ENCODE data around the gene EIF3F. TPM values are rescaled to one million over a fixed set of nuclear protein-coding genes. Genes with fewer than 3 reads are reported as not detected.

EIF3F gene
- total and polyA plus RNA-seq, 2 of the 8 experiments (the other 6 are each of a cell fraction or from before 2014, with no cell fraction given) = 222 to 388 TPM

GRCh38 chr11:8013833-8014232 lies 26.7 kb downstream of the EIF3F start:
- peaks cover 4% of the 10 kb centered on the region; the same call in 1 of the 2 replicates for H3K23me2 ChIP-seq (ENCODE audit: low read depth, low read length)
- TF ChIP-seq TBP (IDR thresholded peaks at IDR 0.05; ENCODE audit: low read depth, low read length) (no peak), CTBP2 (IDR thresholded peaks at IDR 0.05; ENCODE audit: borderline replicate concordance, insufficient read depth, insufficient read length, low read length) (no peak), ATF3 (IDR thresholded peaks at IDR 0.05; ENCODE audit: insufficient read depth, low read depth, low read length) (no peak), CHD2 (IDR thresholded peaks at IDR 0.05; ENCODE audit: low read length) (no peak), BCL11A (IDR thresholded peaks at IDR 0.05; ENCODE audit: low read depth in 2 of 2, low read length in 2 of 2) (no peak), KDM5A (IDR thresholded peaks at IDR 0.05; ENCODE audit: low read length) (no peak), JUN (IDR thresholded peaks at IDR 0.05; ENCODE audit: low read depth, low read length) (no peak)
- H4K20me1 ChIP-seq (replicated peaks in 1 of 2; ENCODE audit: control insufficient read depth in 1 of 2, insufficient read depth in 2 of 2, low read length in 2 of 2) = no peaks in the 10 kb centered on the region
- peak in 1 of 2 experiments; percentile 23 for DNase-seq (ENCODE audit: low read depth in 1 of 2, low spot score in 2 of 2)
- ChIA-PET CTCF (ENCODE audit: partially characterized antibody) (interaction anchor here (0.6 to 11.1 kb wide), 7 partner anchors 5 to 215 kb away, joined by 3 to 142 read pairs (median 69); no protein-coding TSS in a partner anchor), POLR2A (ENCODE audit: partially characterized antibody) (interaction anchor here (1.0 kb wide), 1 partner anchor 54 kb away, joined by 3 read pairs; no protein-coding TSS in a partner anchor)
- H2BK120ac ChIP-seq (replicated peaks; ENCODE audit: low read depth, low read length) = no peak overlapping the region
- no peak overlapping the region for H3K56ac ChIP-seq (replicated peaks; ENCODE audit: insufficient read length, low read depth, low read length)
- H3K23ac ChIP-seq (ENCODE audit: insufficient read length) = no peak overlapping the region
- no peak overlapping the region for H2BK20ac ChIP-seq (ENCODE audit: low read length)
- no peaks in the 10 kb centered on the region for H3K79me2 ChIP-seq (ENCODE audit: control insufficient read depth in 1 of 2, insufficient read depth in 2 of 2, low read length in 2 of 2)
- H3K9me3 ChIP-seq (ENCODE audit: insufficient read depth in 2 of 2, low read depth in 1 of 2, low read length in 1 of 2) = no peaks in the 10 kb centered on the region
- H3K36me3 ChIP-seq (ENCODE audit: control insufficient read depth in 2 of 4, insufficient read depth in 4 of 4, low read length in 3 of 4) = no peaks in the 10 kb centered on the region
- WGBS, 2 experiments (ENCODE audit: extremely low coverage in 1 of 2, insufficient coverage in 1 of 2, insufficient read length in 1 of 2, insufficient replicate concordance in 2 of 2, low coverage in 1 of 2, low lambda C conversion rate in 2 of 2, missing lambda C conversion rate in 1 of 2) = 85% methylated on average over 5 of the region's 5 CpGs; no CpG with 5 or more reads in 1 of the 2 experiments
- H4K8ac ChIP-seq (ENCODE audit: extremely low read depth, insufficient read depth, low read length) = no peak overlapping the region
- H4K91ac ChIP-seq (replicated peaks; ENCODE audit: insufficient read length, low read length) = no peak overlapping the region
- no peak for FAIRE-seq
- H2BK15ac ChIP-seq (ENCODE audit: low read length) = no peak overlapping the region
- H3K4me1 ChIP-seq (replicated peaks in 1 of 4; ENCODE audit: control insufficient read depth in 3 of 4, insufficient read depth in 4 of 4, low read length in 3 of 4) = peaks cover 6 to 17% (median 13%) of the 10 kb centered on the region in 4 experiments; a peak in 6 of 7 replicates
- H2AFZ ChIP-seq (ENCODE audit: low read length) = no peak overlapping the region
- H3K27me3 ChIP-seq (replicated peaks in 1 of 4; ENCODE audit: control insufficient read depth in 3 of 4, extremely low read depth in 1 of 4, insufficient read depth in 3 of 4, low read length in 3 of 4) = peaks cover 2 to 34% (median 30%) of the 10 kb centered on the region in 4 experiments
- H3K18ac ChIP-seq (ENCODE audit: extremely low read depth, low read length) = no peak overlapping the region
- no peak overlapping the region for H3K4me2 ChIP-seq (ENCODE audit: insufficient read depth in 1 of 2, low read depth in 2 of 2, low read length in 2 of 2)
- H2BK12ac ChIP-seq (ENCODE audit: low read depth, low read length) = no peak overlapping the region
- H3K9ac ChIP-seq (replicated peaks in 1 of 4; ENCODE audit: extremely low read depth in 1 of 4, low read depth in 3 of 4, low read length in 3 of 4) = no peak overlapping the region
- no peak overlapping the region for H3K27ac ChIP-seq (ENCODE audit: low read depth, low read length)
- no peak overlapping the region for H3K4ac ChIP-seq (replicated peaks; ENCODE audit: insufficient read length, low read depth, low read length)
- no peaks in the 10 kb centered on the region for H3K79me1 ChIP-seq (ENCODE audit: low read depth, low read length)
- H3K14ac ChIP-seq (ENCODE audit: insufficient read length) = no peak overlapping the region
- no peak overlapping the region for H2AK5ac ChIP-seq (ENCODE audit: low read depth, low read length)
- H2BK5ac ChIP-seq (ENCODE audit: low read depth, low read length) = no peak overlapping the region
- H4K5ac ChIP-seq (ENCODE audit: insufficient read length, low read depth, low read length) = no peak overlapping the region
- H3K4me3 ChIP-seq (ENCODE audit: extremely low read depth in 1 of 4, insufficient read depth in 2 of 4, low read depth in 3 of 4, low read length in 4 of 4) = no peak overlapping the region

Measured in H1 (cell line).